ENCODE data around the gene DNAJB5.
"Not testable (repeated sequence)": the region's sequence is repeated elsewhere in the genome, so short reads cannot be mapped to it uniquely, and the experiment has no call there.

Gene DNAJB5

DNA sequence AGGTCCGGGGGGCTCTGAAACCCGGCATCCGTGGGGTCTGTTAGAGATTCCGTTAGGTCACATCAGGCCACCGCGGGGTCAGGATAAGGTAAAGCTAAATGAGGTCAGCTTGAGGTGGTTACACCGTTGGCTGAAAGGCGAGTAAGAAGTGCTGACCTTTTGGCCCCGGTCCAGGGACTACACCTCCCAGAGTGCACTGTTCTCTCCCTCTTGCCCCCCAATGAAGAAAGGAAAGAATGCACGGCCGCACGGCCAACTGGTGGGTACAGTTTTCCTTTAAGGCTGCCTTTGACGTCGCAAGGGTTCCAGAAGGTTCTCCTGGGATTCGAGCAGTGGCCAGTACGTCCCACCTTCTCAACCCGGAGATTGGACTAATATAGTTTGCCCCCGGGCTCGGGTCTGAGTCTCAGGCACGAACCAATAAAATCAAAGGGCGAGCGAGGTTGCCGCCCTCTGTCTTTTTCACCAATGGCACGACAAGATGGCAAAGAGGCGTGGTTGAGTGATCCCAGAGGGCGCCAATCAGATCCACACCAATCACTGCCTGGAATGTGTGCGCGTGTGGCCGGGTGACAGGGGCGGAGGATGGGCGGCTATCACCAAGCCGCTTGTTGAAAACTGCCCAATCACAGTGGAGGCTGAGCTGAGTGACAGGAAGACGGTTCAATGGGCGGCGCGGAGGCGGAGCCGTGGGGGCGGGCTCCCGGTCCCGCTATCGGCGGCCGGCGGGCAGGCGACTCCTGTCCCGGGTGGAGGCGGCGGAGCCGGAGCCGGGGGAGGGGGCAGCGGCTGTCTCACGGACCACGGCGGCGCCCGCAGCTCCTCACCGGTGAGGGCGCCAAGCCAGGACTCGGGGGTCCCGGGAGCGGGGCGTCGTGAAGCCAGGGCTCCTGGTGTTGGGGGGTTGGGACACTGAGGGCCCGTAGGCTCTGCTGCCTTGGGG lies at the start of gene DNAJB5:
Gene DNAJB5, plus strand, starts transcription at position 743 of the 943 bp plus-strand sequence. CDS start 886 bp downstream, outside the sequence.
- H3K4me3 ChIP-seq (ENCODE audit: low read length): peak within 1 kb of the TSS; percentile 73; the same call in 1 of the 2 replicates
- no peak for TF ChIP-seq ZNF274 (IDR thresholded peaks at IDR 0.05; ENCODE audit: low read depth, low read length)

GRCh38 chr9:34939989-34940388 lies 49.6 kb upstream of the DNAJB5 start:
- H3K4me3 ChIP-seq (ENCODE audit: low read length): not testable (repeated sequence)

DNA sequence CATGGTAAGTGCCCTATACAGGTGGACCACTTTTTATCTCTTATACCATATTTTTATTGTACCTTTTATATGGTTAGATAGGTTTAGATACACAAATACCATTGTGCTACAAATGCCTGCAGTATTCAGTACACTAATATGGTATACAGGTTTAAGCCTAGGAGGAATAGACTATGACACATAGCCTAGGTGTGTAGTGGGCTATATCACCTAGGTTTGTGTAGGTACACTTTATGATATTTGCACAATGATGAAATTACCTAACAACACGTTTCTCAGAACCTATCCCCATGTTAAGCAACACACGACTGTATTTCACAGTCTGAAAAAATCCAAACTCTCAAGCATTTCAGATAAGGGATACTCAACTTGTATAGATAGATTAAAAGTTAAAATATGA lies 41.1 kb upstream of the DNAJB5 start:
- no peak overlapping the region for H3K4me3 ChIP-seq (ENCODE audit: low read length)
- TF ChIP-seq ZNF274 (IDR thresholded peaks at IDR 0.05; ENCODE audit: low read depth, low read length): no peak

DNA sequence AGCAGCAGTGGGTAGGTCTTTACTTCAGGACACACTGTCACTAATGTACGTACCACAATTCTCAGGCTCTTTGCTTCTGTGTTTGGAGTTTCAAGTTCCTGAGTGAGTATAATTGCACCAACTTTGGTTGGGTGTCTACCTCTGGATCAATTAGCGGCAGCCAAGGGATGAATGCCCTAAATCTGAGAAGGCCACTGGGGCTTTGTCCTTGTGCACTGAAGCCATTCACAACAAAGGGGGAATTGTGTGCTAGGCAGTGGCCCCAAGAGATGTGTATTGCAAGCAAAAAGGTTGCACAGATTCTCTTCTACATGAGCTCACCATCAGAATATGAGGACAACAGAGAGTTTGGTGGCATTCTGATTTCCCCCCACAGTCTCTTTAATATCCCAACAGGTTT lies 35.3 kb upstream of the DNAJB5 start:
- TF ChIP-seq ZNF274 (IDR thresholded peaks at IDR 0.05; ENCODE audit: low read depth, low read length): no peak
- H3K4me3 ChIP-seq (ENCODE audit: low read length): no peak overlapping the region

DNA sequence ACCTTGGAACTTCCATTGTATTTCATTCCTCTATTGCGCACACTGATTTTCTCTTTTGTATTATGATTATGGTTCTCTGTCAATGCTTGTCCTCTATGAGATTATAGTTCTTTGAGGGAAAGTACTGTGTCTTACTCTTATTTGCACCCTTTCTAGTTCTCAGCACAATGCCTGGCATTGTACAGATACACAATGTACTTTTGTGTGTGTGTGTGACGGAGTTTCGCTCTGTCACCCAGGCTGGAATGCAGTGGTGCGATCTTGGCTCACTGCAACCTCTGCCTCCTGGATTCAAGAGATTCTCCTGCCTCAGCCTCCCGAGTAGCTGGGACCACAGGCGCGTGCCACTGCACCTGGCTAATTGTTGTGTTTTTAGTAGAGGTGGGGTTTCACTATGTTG lies 33.5 kb upstream of the DNAJB5 start:
- H3K4me3 ChIP-seq (ENCODE audit: low read length): not testable (repeated sequence)

DNA sequence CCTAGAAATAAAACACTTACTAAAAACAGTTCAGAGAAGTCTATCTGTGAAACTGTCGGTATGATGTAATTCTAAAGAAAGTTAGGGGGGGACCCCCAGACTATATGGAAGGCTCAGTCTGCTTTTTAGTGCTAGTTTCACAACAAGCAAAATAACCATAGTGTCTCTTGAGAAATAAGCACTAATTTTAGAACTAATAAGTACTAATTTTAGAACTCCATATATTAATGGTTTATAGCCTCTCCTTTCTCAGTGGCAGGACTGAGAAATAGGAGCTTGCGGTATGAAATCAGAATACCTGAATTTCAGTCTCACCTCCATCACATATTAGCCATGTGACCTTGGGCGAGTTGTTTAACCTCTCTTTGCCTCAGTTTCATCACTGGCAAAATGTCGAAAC lies 32.9 kb upstream of the DNAJB5 start:
- no peak for TF ChIP-seq ZNF274 (IDR thresholded peaks at IDR 0.05; ENCODE audit: low read depth, low read length)
- no peak overlapping the region for H3K4me3 ChIP-seq (ENCODE audit: low read length)

DNA sequence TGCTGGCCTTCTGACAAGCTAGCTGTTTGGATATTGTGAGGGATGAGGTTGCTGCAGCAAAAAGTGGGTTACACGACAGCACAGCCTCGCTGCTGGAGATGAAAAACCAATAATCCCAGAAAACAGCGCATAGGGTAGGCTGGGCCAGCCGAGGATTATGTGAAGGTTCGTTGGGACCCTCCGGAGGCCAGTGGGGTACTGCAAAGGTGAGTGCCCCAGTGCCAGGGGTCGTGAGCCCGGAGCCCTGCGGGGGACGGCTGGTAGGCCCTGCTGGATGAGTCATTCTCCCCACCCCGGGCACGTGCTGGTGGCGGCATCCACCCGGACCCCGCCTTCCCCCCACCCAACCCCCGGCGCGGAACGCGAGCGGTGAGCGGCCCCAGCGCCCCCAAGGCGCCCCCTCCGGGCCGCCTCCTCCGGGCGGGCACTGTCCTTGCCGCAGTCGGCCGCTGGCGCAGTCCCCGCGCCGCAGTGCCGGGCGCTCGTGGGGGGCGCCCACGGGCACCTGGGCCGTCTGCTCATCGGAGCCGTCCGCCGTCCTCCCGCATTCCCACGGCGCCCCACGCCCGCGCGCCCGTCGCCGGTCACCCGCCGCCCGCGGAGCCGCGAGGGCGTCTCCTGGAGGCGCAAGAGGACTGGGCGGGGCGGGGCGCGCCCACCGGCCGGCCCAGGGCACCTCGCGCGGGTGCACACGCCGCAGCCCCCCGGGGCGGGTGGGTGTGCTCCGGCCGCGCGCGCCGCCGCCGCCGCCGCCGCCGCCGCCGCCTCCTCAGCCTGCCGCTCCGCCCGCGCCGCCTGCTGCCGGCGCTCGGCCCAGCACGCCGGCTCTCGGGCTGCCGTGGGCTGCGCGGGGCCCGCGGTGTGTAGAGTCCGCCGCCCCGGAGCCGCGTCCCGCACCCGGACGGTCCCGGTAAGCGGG lies 31.8 kb upstream of the DNAJB5 start, which contains the start of gene PHF24:
Gene PHF24, plus strand, starts transcription at position 794 of the 919 bp plus-strand sequence. CDS start 13,014 bp downstream, outside the sequence.
- no peak for TF ChIP-seq ZNF274 (IDR thresholded peaks at IDR 0.05; ENCODE audit: low read depth, low read length)
- H3K4me3 ChIP-seq (ENCODE audit: low read length): no peak within 1 kb of the TSS

GRCh38 chr9:34958411-34958982 lies 31.0 kb upstream of the DNAJB5 start:
- no peak for TF ChIP-seq ZNF274 (IDR thresholded peaks at IDR 0.05; ENCODE audit: low read depth, low read length)
- no peak overlapping the region for H3K4me3 ChIP-seq (ENCODE audit: low read length)

DNA sequence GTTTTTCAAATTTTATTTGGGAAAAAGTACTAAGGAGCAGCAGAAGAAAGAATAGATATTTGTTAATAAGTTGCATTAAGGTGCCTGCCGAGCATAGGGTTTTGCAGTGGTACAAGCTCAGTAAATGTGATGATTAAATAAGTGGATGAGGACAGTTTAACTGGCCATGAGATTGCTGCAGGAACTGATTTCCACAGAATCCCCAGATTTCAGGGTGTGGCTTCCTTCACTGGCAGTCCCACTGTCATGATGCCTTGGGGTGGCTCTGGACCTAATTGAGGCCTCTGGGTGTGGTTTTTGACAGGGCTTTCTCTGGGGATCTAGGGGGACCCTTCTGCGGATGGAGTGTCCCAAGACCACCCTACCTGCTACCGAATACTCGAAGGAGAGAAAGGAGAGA lies 30.1 kb upstream of the DNAJB5 start:
- TF ChIP-seq ZNF274 (IDR thresholded peaks at IDR 0.05; ENCODE audit: low read depth, low read length): no peak
- no peak overlapping the region for H3K4me3 ChIP-seq (ENCODE audit: low read length)

DNA sequence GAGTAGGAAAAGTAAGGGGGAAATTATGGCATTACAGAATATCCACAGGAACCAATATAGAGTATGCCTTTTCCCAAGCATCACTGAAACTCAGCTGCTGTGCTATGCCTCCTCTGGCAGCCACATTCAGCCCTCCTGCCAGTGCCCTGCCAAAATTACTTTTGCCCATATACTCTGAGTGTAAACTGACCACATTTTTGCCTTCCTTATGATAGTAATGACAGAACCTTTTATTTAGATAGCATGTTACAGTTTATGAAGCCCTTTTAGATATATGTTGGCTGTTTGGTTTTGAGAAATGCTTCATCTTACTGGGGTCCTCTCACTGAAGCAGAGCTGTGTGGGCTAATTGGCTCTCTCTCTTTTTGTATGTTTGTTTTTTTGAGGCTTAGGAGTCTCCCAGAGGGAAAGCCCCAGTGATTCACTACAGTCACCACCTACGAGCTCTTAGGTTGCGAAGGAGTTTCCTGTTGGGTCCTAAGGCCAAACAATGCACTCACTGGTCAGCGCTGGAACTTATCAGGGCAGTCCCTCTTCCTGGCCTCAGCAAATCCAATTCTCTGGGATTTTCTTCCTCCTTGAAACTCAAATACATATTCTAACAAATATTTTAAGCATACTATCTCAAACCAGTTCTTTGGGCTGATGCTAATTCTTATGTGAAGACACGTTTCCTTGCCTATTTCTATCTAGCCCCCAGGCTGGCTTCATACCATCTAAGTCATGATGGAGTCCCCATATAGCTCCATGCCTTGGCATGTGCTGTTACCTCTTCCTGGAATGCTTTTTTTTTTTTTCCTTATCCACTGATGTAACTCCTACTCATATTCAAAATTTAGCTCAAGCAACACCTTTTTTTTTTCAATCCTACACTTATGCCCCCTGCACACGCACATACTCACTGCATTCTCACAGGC lies 27.7 kb upstream of the DNAJB5 start:
- H3K4me3 ChIP-seq (ENCODE audit: low read length): no peak overlapping the region
- TF ChIP-seq ZNF274 (IDR thresholded peaks at IDR 0.05; ENCODE audit: low read depth, low read length): no peak

DNA sequence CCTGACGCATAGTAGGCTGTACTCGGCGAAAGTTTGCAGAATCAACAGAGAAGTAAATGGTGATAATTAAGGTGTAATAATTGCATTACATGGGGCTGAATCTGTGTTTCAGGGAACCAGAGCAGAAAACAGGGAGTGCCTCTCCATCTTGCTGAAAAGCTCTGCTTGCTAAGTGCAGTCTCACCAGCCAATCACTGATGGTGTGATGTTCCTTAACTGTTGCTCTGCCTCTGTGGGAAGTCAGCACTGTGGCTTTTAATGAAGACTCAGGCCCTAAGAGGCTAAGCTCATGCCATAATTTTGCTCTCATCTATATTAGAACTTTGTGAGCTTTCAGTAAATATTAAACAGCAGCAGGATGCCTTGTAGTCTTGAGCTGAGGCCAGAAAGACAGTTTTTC lies 27.0 kb upstream of the DNAJB5 start:
- no peak for TF ChIP-seq ZNF274 (IDR thresholded peaks at IDR 0.05; ENCODE audit: low read depth, low read length)
- H3K4me3 ChIP-seq (ENCODE audit: low read length): no peak overlapping the region

DNA sequence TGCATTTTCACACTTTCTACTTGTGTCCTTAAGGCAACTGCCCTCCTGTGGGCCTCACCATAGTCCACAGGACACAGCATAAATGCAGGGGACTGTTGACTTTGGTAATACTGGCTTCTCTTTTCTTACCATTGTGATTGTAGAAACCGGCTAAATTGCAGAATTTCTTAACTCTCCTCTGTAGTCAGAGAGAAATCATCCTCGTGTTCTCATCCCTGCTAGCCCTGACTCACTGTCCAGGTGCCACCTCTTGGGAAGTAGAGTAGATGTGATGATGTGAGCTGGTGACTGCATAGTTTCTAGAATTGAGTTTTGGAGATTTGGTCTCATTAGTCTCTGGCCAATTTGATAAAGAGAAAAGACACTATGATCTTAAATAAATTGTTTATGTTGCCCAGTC lies 26.0 kb upstream of the DNAJB5 start:
- no peak overlapping the region for H3K4me3 ChIP-seq (ENCODE audit: low read length)
- no peak for TF ChIP-seq ZNF274 (IDR thresholded peaks at IDR 0.05; ENCODE audit: low read depth, low read length)

- no peak for TF ChIP-seq ZNF274 (IDR thresholded peaks at IDR 0.05; ENCODE audit: low read depth, low read length)
- no peak overlapping the region for H3K4me3 ChIP-seq (ENCODE audit: low read length)
Observed at GRCh38 chr9:34964458-34964857, 25.1 kb upstream of the DNAJB5 start.

Data from GM08714 (cell line).